Mononuclear cell (primary cell): Measurements from ENCODE around the gene ARHGEF38. TPM values are rescaled to one million over a fixed set of nuclear protein-coding genes. Genes with fewer than 3 reads are reported as not detected.

Experiments used
- H3K27me3 ChIP-seq: 2 replicates; pipeline ENCODE4 v1.6.0; 2011; ENCODE audit warnings: low read length, control low read depth; ENCODE audit not compliant: insufficient read depth
- H3K4me1 ChIP-seq: 2 replicates; pipeline ENCODE4 v1.5.1; 2011; ENCODE audit warnings: mild to moderate bottlenecking, low read length, control low read depth; ENCODE audit not compliant: insufficient read depth
- H3K4me3 ChIP-seq: 2 replicates; pipeline ENCODE4 v1.5.1; 2011; ENCODE audit warnings: mild to moderate bottlenecking, low read length, moderate library complexity
- H3K9me3 ChIP-seq: 2 replicates; pipeline ENCODE4 v1.5.1; 2011; ENCODE audit warnings: low read depth, mild to moderate bottlenecking, control low read depth, low read length
- total RNA-seq: library from RNA; depleted of rRNA; stranded (reverse); fragments of >200 nt; gene quantifications from one replicate; pipeline ENCODE4 v1.2.3, GENCODE V29; 2012

The ARHGEF38 gene
- not detected for total RNA-seq

GRCh38 chr4:105551965-105552746 is at the start of gene ARHGEF38:
Gene ARHGEF38 (plus strand): TSS chr4:105552620. CDS start chr4:105552766, 146 bp downstream.
- H3K9me3 ChIP-seq, result no peaks in the 10 kb centered on the region
- no peaks in the 10 kb centered on the region for H3K27me3 ChIP-seq
- no peak within 1 kb of the TSS for H3K4me3 ChIP-seq
- no peaks in the 10 kb centered on the region for H3K4me1 ChIP-seq

GRCh38 chr4:105503484-105503883 is 48.9 kb upstream of the ARHGEF38 start:
- H3K4me3 ChIP-seq, result no peak overlapping the region
- no peaks in the 10 kb centered on the region for H3K4me1 ChIP-seq
- H3K27me3 ChIP-seq, result no peaks in the 10 kb centered on the region
- H3K9me3 ChIP-seq, result no peaks in the 10 kb centered on the region

- Histone ChIP-seq H3K4me1 (no peaks in the 10 kb centered on the region), H3K27me3 (no peaks in the 10 kb centered on the region), H3K4me3 (no peak overlapping the region), H3K9me3 (no peaks in the 10 kb centered on the region)
Measured at GRCh38 chr4:105504744-105505143, 47.7 kb upstream of the ARHGEF38 start.

- no peaks in the 10 kb centered on the region for H3K4me1 ChIP-seq
- H3K9me3 ChIP-seq, result no peaks in the 10 kb centered on the region
- H3K27me3 ChIP-seq, result no peaks in the 10 kb centered on the region
- no peak overlapping the region for H3K4me3 ChIP-seq
Measured at GRCh38 chr4:105509291-105509690, 43.1 kb upstream of the ARHGEF38 start.

- Histone ChIP-seq H3K9me3 (no peaks in the 10 kb centered on the region), H3K27me3 (no peaks in the 10 kb centered on the region), H3K4me3 (no peak overlapping the region), H3K4me1 (no peaks in the 10 kb centered on the region)
Measured at GRCh38 chr4:105509714-105510113, 42.7 kb upstream of the ARHGEF38 start.

- Histone ChIP-seq H3K4me1 (no peaks in the 10 kb centered on the region), H3K9me3 (no peaks in the 10 kb centered on the region), H3K27me3 (no peaks in the 10 kb centered on the region), H3K4me3 (no peak overlapping the region)
Measured at GRCh38 chr4:105510245-105510644, 42.2 kb upstream of the ARHGEF38 start.

GRCh38 chr4:105520819-105521790 is 31.3 kb upstream of the ARHGEF38 start:
- no peak overlapping the region for H3K4me3 ChIP-seq
- H3K27me3 ChIP-seq, result peaks cover 3% of the 10 kb centered on the region
- H3K9me3 ChIP-seq, result no peaks in the 10 kb centered on the region
- H3K4me1 ChIP-seq, result no peaks in the 10 kb centered on the region

GRCh38 chr4:105526656-105527055 is 25.8 kb upstream of the ARHGEF38 start:
- Histone ChIP-seq H3K27me3 (no peaks in the 10 kb centered on the region), H3K4me3 (no peak overlapping the region), H3K9me3 (no peaks in the 10 kb centered on the region), H3K4me1 (no peaks in the 10 kb centered on the region)

GRCh38 chr4:105527081-105527480 is 25.3 kb upstream of the ARHGEF38 start:
- Histone ChIP-seq H3K4me3 (no peak overlapping the region), H3K4me1 (no peaks in the 10 kb centered on the region), H3K27me3 (no peaks in the 10 kb centered on the region), H3K9me3 (no peaks in the 10 kb centered on the region)

- no peak overlapping the region for H3K4me3 ChIP-seq
- H3K9me3 ChIP-seq, result no peaks in the 10 kb centered on the region
- H3K27me3 ChIP-seq, result no peaks in the 10 kb centered on the region
- H3K4me1 ChIP-seq, result no peaks in the 10 kb centered on the region
Measured at GRCh38 chr4:105536601-105537000, 15.8 kb upstream of the ARHGEF38 start.

- Histone ChIP-seq H3K27me3 (no peaks in the 10 kb centered on the region), H3K4me1 (no peaks in the 10 kb centered on the region), H3K4me3 (no peak overlapping the region), H3K9me3 (no peaks in the 10 kb centered on the region)
Measured at GRCh38 chr4:105541420-105541819, 11.0 kb upstream of the ARHGEF38 start.

- H3K4me1 ChIP-seq, result no peaks in the 10 kb centered on the region
- H3K9me3 ChIP-seq, result no peaks in the 10 kb centered on the region
- H3K4me3 ChIP-seq, result no peak overlapping the region
- no peaks in the 10 kb centered on the region for H3K27me3 ChIP-seq
Measured at GRCh38 chr4:105542039-105542438, 10.4 kb upstream of the ARHGEF38 start.

- H3K9me3 ChIP-seq, result no peaks in the 10 kb centered on the region
- no peak overlapping the region for H3K4me3 ChIP-seq
- no peaks in the 10 kb centered on the region for H3K27me3 ChIP-seq
- no peaks in the 10 kb centered on the region for H3K4me1 ChIP-seq
Measured at GRCh38 chr4:105543346-105543745, 9.1 kb upstream of the ARHGEF38 start.

GRCh38 chr4:105543881-105544280 is 8.5 kb upstream of the ARHGEF38 start:
- Histone ChIP-seq H3K4me3 (no peak overlapping the region), H3K9me3 (no peaks in the 10 kb centered on the region), H3K4me1 (no peaks in the 10 kb centered on the region), H3K27me3 (no peaks in the 10 kb centered on the region)

- Histone ChIP-seq H3K4me1 (no peaks in the 10 kb centered on the region), H3K27me3 (no peaks in the 10 kb centered on the region), H3K9me3 (no peaks in the 10 kb centered on the region), H3K4me3 (no peak overlapping the region)
Measured at GRCh38 chr4:105544520-105545286, 7.7 kb upstream of the ARHGEF38 start.
